Eye (tissue), 1 donor: ENCODE results near the gene SLC4A7.
"Not testable (repeated sequence)": the region's sequence is repeated elsewhere in the genome, so short reads cannot be mapped to it uniquely, and the experiment has no call there.

Experiments
- DNase-seq: peaks from one replicate; pipeline ENCODE4 v3.0.0-alpha.2; 2015

SLC4A7 gene

GRCh38 chr3:27426926-27427325 lies 57.3 kb downstream of the SLC4A7 start:
- no peak for DNase-seq

- DNase-seq = no peak
These were observed 58.2 kb downstream of the SLC4A7 start for GRCh38 chr3:27425896-27426565.

- not testable (repeated sequence) for DNase-seq
These were observed 59.2 kb downstream of the SLC4A7 start for GRCh38 chr3:27424812-27425521.

- DNase-seq = no peak
These were observed 60.7 kb downstream of the SLC4A7 start for GRCh38 chr3:27423463-27423862.

GRCh38 chr3:27422617-27423016 lies 61.6 kb downstream of the SLC4A7 start:
- no peak for DNase-seq

- no peak for DNase-seq
These were observed 69.0 kb downstream of the SLC4A7 start for GRCh38 chr3:27415202-27415601.

GRCh38 chr3:27392950-27393679 lies 91.1 kb downstream of the SLC4A7 start:
- DNase-seq = no peak

GRCh38 chr3:27392414-27392813 lies 91.8 kb downstream of the SLC4A7 start:
- DNase-seq = not testable (repeated sequence)

GRCh38 chr3:27391796-27392195 lies 92.4 kb downstream of the SLC4A7 start:
- no peak for DNase-seq

GRCh38 chr3:27387625-27388024 lies 96.6 kb downstream of the SLC4A7 start:
- DNase-seq = no peak

GRCh38 chr3:27385504-27385903 lies 98.7 kb downstream of the SLC4A7 start:
- DNase-seq = no peak

GRCh38 chr3:27384191-27384590 lies 100.0 kb downstream of the SLC4A7 start:
- no peak for DNase-seq

GRCh38 chr3:27380433-27381357 lies 103.5 kb downstream of the SLC4A7 start:
- DNase-seq = no peak

GRCh38 chr3:27378331-27378730 lies 105.9 kb downstream of the SLC4A7 start:
- DNase-seq = no peak

- DNase-seq = no peak
These were observed 107.9 kb downstream of the SLC4A7 start for GRCh38 chr3:27376109-27376772.

- DNase-seq = peak; percentile 97
These were observed 115.2 kb downstream of the SLC4A7 start, which contains the start of gene NEK10 for GRCh38 chr3:27368831-27369607. Gene NEK10 (minus strand): TSS chr3:27369383. CDS start chr3:27352882, 16,501 bp downstream.

GRCh38 chr3:27366062-27366591 lies 118.1 kb downstream of the SLC4A7 start:
- DNase-seq = no peak

- DNase-seq = no peak
These were observed 123.8 kb downstream of the SLC4A7 start for GRCh38 chr3:27360113-27361078.

- no peak for DNase-seq
These were observed 125.8 kb downstream of the SLC4A7 start for GRCh38 chr3:27358372-27358771.
